SHP77 treated with DMSO at 0.1 percent for 48 hours (cell line): ENCODE measurements around the gene CCDC91.
"Not testable (repeated sequence)": the region's sequence is repeated elsewhere in the genome, so short reads cannot be mapped to it uniquely, and the experiment has no call there.

Experiments
- DNase-seq: peaks from one replicate; lab custom pipeline; 2025; lab: John Stamatoyannopoulos, UW

Gene CCDC91

DNA sequence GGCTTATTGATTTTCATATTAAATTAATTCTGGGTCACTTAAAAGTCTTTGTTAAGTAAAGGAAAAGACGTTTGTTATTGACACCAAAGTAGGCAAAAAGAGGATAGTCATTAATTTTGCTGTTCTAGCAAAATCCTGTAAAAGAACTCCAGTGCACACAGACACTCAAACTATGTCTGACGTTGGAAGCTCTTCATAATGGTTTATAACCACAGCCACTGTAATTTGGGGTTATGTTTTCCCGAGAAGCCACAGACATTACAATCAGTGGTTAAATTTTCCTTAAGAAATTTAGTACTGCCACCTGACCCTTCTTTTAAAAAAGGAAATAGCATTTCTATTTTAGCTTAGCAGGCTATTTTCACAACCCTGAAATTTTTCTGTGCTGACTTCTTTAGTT, 267.5 kb downstream of the CCDC91 start:
- DNase-seq: no peak

GRCh38 chr12:28459481-28459880, 269.2 kb downstream of the CCDC91 start:
- no peak for DNase-seq

DNA sequence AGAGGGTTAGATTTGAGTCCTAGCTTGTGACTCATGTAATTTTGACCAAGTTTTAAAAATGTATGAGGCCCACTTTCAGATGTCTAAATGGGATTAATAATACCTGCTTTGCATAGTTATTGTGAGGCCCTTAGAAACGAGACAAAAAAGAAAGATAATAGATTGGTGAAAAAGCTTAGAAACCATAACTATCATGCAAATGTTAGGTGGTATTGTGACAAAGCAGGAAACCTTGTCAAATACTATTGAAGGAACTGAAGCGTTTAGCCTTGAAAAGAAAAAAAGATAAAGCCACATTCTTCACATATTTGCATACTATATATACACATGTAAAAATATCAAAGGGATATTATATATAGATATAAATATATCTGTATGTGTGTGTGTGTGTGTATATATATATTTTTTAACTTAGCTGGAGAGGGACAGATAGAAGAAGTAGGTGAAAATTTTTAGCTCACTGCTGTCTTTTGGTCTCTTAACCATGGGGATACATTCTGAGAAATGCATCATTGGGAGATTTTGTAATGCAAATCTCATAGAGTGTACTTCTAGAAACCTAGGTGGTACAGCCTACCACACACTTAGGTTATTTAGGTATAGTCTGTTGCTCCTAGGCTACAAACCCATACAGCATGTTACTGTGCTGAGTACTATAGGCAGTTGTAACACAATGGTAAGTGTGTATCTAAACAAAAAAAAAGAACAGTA, 270.3 kb downstream of the CCDC91 start:
- no peak for DNase-seq

DNA sequence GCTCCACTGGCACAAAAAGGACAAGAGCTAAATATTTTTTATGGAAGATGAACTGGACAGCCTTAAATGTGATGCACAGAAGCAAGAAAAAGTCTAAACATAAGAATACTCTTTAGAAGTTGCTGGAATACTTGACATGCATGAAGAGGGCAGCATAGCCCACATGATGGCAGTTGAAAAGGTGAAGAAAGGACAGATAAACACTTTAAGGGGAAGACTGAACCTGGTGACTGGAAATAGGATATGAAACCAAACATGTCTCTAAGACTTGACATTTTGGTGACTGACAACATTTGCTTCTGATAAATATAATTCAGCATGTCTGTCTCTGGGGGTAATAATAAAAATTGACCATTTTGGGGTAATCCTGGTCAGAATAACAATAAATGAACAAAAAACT, 273.1 kb downstream of the CCDC91 start:
- no peak for DNase-seq

DNA sequence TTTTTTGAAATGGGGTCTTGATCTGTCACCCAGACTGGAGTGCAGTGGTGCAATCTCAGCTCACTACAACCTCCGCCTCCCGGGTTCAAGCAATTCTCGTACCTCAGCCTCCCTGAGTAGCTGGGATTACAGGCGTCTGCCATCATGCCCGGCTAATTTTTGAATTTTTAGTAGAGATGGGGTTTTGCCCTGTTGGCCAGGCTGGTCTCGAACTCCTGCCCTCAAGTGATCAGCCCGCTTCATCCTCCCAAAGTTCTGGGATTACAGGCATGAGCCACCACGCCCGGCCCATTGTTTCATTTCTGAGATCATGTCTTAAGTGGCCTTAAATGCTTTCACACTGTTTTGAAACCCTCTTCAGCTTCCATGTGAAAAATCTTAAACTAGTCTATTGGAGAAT, 281.5 kb downstream of the CCDC91 start:
- DNase-seq: not testable (repeated sequence)

DNA sequence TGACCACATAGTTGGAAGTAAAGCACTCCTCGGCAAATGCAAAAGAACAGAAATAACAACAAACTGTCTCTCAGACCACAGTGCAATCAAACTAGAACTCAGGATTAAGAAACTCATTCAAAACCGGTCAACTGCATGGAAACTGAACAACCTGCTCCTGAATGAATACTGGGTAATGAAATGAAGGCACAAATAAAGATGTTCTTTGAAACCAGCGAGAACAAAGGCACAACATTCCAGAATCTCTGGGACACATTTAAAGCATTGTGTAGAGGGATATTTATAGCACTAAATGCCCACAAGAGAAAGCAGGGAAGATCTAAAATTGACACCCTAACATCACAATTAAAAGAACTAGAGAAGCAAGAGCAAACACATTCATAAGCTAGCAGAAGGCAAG, 285.9 kb downstream of the CCDC91 start:
- DNase-seq: not testable (repeated sequence)

- DNase-seq: not testable (repeated sequence)
Measured at GRCh38 chr12:28479097-28479496, 288.8 kb downstream of the CCDC91 start.

DNA sequence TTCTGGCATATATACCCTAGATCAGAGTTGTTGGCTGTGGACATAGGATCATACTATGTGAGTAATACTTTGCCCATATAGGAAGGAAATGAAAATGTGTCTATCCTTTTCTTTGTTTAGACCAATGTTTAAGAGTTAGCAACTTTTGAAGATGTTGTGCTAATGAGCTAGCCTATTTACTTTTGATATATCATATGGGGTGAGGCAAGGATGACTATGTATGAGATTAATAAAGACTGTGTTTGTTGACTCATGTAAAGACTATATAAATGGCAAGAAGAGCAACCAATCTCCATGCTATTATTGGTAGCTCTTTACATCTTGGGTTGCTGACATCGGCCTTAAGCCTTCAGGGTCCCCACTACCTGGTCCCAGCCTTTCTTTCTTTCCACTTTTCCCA, 289.4 kb downstream of the CCDC91 start:
- DNase-seq: no peak

GRCh38 chr12:28484156-28484555, 293.9 kb downstream of the CCDC91 start:
- no peak for DNase-seq

DNA sequence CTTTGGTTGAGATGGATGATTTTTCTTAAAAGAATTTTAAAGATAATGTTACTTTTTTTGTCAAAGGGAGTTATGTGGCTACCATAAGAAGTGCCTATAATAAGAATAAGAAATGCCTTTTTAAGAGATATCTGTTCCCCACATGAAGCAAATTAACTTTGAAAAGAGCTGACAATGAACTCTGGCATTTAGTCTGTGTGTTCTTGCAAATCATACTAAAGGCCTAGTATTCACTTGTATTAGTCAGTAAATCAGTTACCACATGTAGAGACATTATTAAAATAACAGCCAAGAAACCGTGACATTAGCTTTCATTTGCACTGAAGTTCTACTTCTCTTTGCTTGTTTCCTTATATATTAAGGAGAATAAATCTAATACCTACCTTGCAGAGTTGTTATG, 296.3 kb downstream of the CCDC91 start:
- no peak for DNase-seq

GRCh38 chr12:28489246-28489645, 299.0 kb downstream of the CCDC91 start:
- DNase-seq: no peak

DNA sequence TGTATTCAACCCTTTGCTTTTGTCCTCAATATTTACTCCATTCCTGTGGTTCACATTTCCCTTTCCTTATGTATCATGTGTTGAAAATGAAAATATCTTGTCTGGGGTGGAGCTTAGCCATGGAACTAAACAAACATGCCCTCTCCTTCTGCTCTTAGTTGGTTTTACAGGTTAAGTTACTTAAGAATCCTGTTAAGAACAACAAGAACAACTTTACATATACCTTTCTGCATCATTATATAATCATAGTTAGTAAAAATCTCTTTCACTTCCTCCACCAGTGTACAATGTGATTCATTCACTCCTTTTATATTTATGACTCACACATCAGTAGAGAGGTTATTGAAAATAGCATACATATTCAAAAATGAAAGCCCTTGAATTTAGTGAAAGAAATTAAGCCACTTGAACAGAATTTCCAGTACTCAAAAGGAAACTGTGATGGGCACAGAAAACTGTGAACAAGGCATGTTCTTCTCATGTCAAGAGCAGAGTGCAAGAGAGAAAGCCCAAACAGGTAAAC, 307.7 kb downstream of the CCDC91 start:
- no peak for DNase-seq

- no peak for DNase-seq
Measured at GRCh38 chr12:28498850-28499249, 308.6 kb downstream of the CCDC91 start.

GRCh38 chr12:28500373-28501024, 310.2 kb downstream of the CCDC91 start:
- no peak for DNase-seq

- DNase-seq: no peak
Measured at GRCh38 chr12:28506271-28506670, 316.0 kb downstream of the CCDC91 start.

DNA sequence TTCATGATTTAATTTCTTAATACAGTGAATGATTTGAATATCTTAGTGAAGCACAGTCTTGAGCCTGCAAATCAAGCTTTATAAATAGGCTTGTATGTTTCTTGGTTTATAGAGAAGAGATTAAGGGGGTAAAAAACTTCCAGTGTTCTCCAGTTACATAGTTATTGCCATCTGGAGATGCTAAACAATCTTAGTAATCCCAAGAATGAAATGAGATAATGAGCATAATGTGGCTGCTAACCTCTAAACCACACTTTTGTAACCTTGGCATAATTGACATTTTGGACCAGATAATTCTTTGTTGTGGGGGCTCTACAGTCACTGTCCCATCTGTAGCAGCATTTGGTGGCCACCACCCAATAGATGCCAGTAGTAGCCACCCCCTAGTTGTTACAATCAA, 316.8 kb downstream of the CCDC91 start:
- DNase-seq: no peak

DNA sequence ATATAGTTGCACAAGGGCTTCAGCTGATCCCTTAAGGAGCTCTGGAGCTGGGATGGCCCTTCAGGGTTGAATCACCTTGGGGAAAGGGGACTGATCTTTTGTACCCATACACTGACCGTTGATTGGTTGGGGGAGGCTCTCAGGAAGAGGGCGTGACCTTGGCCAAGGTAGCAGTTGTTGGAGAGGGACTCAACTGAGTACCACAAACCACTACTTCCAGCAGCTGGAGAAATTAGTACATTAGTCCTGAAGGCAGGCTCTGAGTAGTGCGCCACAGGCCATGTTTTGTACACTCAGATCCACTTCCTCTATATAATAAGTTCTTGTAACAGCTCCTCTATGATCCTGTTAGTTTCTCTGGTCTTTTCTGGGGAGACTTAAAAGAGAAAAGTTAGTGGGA, 317.6 kb downstream of the CCDC91 start:
- no peak for DNase-seq

DNA sequence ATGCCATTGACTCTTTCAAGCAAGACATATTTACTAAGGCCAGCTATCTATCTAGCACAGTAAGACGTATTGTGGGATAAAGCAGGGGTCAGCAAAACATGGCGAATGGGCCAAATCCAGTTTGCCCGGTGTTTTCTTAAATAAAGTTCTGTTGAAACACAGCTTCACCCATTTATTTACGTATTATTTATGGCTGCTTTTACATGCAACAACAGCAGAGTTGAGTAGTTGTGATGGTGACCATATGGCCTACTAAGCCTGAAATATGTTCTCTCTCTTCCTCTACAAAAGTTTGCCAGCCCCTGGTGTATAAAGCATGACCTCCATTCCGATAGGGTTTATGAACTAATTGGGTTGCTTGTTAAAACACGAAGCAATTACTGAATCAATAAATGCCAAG, 322.1 kb downstream of the CCDC91 start:
- no peak for DNase-seq

- DNase-seq: no peak
Measured at GRCh38 chr12:28512876-28513275, 322.6 kb downstream of the CCDC91 start.

DNA sequence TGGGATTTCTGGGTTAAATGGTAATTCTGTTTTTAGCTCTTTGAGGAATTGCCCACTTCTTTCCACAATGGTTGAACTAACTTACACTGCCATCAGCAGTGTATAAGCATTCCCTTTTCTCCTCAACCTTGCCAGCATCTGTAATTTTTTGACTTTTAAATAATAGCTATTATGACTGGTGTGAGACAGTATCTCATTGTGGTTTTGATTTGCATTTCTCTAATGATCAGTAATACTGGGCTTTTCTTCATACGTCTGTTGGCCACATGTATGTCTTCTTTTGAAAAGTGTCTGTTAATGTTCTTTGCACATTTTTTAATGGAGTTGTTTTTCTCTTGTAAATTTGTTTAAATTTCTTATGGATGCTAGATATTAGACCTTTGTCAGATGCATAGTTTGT, 323.7 kb downstream of the CCDC91 start:
- no peak for DNase-seq

- no peak for DNase-seq
Measured at GRCh38 chr12:28517101-28517500, 326.8 kb downstream of the CCDC91 start.

- DNase-seq: no peak
Measured at GRCh38 chr12:28527631-28528249, 337.5 kb downstream of the CCDC91 start.

DNA sequence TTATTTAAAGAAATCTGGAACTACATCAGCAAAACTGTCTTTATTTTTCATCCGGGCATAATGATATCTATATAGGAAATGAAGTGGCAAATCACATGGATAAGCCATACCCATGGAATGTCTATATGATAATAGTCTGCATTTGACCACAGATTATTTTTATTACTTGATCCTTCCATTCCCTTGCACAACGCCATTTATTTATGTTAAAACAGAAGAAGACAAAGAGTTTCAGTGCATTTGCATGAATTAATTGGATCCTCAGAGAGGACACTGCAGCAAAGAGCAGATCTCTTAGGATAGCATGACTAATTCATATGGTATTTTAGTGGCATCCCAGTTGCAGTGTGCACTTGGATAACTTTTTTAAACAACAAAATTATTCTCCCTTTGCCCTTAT, 345.0 kb downstream of the CCDC91 start:
- DNase-seq: no peak
